ENCODE results near the gene EVC.
"Not testable (repeated sequence)": the region's sequence is repeated elsewhere in the genome, so short reads cannot be mapped to it uniquely, and the experiment has no call there.

Gene EVC

DNA sequence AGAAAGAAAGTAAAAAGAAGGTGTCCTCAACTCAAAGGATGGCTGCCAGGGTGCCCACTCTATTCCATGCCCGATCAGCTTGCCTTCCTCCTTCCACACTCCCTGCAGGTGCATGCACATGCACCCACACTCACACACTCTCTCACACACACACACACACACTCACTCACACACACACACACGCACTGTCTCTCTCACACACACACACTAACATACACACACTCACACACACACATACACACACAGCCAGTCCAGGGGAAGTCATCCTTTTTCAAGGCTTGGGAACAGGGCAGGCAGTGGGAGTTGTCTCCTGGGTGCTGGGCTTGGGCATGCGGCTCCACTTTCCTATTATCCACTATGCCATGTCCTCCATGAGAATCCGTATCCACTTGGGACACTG is 131.5 kb downstream of the EVC start:
- DNase-seq (ENCODE audit: low read depth in 3 of 3) = no peak

DNA sequence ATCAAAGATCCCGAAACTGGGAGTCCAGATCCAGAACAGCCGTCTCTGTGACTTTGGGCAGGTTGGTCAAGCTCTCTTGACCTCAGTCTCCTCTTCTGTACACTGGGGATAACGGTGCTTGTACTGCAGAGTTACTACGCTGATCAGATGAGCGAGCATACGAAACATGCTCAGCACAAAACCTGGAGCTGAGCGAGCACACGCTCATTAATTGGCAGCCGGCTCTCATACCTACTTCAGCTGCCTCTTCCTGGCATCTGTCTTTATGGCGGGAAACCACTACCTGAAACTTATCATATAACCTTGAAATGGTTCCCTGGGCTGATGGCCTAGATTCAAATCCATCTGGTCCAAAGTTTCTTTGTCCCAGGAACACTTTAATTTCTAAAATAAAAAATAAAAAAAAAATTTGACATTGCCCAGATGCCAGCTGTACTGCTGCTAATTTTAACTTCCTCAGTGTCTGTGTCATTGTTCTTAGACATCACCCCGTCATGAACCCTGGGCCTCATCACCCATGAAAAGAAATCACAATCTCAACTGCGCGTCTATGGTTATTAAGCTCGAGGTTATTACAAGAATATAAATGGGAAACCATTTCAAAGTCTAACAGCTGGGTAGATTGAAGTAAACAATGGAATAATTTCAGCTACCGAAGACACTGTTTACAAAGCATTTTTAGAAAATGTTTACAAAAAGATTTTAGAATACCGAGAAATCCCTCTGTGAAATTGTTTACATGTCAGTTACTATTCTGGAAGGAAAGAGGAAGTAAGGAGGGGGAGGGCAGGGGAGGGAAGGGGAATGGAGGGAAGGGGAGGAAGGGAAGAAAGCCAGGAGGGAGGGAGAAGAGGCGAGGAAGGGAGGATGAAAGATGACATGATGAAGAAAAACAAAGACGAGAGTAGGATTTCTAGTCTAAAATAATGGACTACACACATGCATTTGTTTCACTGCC is 132.9 kb downstream of the EVC start:
- DNase-seq (ENCODE audit: low read depth in 3 of 3) = no peak

DNA sequence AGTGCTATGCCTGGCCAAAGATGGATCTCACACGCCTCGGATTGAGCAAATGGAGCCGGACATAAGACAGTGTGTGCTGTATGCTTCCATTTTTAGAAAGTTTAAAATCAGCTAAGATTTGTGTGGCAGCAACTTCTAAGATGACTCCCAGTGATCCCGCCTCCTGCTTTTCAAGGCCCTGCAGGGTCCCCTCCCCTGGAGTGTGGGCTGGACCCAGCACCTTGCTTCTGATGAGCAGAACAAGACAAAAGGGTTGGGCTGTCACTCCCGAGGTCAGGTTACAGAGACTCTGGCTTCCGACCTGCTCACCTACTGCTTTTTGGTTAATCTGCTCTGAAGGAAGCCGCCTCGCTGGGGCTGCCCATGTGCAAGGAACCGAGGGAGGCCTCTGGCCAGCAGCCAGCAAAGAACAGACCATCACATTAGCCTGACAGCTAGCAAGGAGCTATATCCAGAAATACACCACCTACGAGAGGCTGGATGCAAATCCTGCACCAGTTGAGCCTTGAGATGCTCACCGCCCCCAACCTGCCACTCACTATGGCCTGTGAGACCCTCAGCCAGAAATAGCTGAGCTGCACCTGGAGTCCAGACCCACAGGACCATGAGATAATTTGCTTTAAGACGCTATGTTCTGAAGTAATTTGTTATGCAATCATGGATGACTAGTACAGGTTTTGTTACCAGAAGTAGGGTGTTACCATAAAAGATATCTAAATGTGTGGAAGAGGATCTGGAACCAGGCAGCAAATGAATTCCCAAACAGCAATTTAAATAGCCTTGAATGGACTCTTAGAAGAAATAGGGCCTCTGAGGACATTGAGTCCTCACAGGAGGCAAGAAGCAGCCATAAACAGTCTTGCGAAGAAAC is 134.3 kb downstream of the EVC start:
- DNase-seq (ENCODE audit: low read depth in 3 of 3) = no peak

DNA sequence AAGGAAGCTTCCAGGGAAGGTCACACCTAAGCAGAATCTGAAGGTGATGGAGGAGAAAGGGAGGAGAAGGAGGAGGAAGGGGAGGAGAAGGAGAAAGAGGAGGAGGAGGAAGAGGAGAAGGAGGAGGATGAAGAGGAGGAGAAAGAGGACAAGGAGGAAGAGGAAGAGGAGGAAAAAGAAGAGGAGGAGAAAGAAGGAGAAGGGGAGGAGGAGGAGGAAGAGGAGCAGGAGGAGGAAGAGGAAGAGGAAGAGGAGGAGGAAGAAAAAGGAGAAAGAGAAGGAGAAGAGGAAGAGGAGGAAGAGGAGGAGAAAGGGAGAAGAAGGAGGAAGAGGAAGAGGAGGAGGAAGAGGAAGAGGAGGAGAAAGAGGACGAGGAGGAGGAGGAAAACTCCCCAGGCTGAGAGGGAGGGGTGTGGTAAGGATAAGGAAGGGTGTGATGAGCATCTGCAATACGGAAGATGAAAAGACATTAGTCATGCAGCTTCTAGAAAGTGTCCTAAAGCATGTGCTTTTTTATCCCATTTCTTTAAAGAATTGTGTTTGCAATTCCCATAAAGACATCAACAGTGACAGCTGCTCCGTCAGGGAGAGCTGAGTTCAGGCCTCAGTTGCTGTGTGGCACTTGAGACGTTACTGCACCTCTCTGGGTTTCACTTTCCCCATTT is 140.8 kb downstream of the EVC start:
- DNase-seq (ENCODE audit: low read depth in 3 of 3) = no peak

DNA sequence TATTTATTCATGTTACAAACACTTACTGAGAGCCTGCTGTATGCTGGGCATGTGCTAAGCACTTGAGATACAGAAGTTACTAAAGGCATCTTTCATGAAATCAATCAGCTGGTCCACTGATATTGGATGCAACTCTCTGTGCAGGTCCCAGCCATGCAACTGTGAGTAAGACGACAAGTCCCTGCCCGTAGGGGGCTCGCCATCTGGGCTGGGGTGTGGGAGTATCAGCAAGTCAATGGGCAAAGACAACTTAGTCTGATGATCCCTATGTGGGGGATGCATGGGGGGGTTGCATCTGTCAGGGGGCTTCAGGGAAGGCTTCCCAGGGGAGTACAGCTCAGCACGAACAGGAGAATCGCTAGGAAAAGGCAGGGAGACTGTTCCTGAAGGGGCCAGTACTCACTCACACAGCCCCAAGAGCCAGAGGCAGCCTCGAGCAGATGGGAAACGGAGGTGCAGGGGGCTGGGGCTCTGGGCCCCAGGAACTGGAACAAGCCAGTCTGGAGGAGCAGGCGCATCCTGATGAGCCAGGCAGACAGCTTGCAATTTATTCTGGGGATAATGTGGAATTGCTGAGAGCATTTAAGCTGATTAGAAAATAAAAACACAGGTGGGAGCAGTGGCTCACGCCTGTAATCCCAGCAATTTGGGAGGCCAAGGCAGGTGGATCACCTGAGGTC is 141.7 kb downstream of the EVC start:
- no peak for DNase-seq (ENCODE audit: low read depth in 3 of 3)

DNA sequence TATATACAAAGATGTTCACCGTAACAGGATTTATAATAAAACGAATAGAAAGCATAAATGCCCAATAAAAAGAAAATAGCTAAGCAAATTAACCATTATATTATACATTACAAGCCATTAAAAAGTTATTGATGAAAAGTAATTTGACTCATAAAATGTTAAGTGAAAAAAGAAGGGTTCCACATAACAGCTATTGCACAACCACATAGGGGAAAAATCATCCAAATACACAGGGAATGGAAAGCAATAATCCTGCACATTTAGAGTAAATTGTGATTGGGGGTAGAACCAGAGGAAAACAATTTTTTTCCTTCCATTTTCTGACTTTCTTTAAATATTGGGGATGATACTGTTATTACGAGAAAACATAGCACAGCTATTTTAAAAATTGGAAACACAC is 143.9 kb downstream of the EVC start:
- DNase-seq (ENCODE audit: low read depth in 3 of 3) = no peak

DNA sequence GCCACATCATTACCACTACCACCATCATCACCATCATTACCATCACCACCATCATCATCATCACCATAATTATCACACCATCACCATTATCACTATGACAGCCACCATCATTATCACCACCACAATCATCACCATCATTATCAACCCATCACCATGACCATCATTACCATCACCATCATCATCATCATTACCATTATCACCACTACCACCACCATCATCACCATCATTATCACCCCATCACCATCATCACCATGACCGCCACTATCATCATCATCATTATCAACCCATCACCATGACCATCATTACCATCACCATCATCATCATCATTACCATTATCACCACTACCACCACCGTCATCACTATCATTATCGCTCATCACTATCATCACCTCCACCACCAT is 145.4 kb downstream of the EVC start:
- not testable (repeated sequence) for DNase-seq (ENCODE audit: low read depth in 3 of 3)

DNA sequence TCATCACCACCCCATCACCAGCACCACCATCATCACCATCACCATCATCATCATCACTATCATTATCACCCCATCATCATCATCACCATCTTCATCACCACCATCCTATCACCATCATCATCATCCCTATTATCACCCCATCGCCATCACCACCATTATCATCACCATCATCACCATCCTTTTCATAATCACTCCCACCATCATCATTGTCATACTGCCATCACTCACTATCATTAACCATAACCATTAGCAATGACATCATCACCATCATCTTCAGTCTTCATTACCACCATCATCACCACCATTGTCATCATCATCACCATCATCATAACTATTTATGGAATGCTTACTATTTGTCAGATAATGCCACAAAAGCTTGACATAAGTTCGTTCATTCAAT is 146.2 kb downstream of the EVC start:
- no peak for DNase-seq (ENCODE audit: low read depth in 3 of 3)

DNA sequence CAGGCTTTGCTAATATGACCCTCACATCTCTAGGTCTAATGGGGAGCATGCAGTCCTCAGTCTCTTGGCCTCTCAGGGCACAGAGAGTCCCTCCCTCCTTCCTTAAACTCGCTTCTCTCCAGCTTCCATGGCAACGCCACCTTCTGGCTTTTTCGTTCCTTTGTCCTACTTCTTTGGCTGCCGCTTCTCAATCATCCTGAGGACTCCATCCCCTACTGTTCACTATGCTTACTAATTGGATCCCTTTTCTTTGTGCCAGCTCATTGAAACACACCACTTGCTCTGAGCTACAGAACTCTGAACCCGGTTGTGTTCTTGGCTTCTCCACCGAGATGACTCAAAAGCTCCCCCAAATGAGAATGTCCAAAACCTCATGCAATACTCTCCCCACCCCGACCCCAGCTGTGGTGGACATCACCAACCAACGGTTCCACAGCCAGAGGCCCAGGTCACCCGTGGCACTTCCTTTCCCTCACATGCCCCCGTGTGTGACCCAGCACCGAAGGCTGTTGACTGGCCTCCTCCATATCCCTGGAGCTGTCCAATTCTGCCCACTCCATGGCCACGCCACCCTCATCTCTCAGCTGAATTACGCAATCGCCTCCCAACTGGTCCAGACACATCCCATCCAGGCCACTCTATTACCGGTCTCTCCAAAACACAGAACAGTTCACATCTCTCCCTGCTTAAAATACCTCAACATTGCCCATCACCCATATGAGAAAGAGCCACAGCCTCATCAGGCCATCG is 147.2 kb downstream of the EVC start:
- no peak for DNase-seq (ENCODE audit: low read depth in 3 of 3)

DNA sequence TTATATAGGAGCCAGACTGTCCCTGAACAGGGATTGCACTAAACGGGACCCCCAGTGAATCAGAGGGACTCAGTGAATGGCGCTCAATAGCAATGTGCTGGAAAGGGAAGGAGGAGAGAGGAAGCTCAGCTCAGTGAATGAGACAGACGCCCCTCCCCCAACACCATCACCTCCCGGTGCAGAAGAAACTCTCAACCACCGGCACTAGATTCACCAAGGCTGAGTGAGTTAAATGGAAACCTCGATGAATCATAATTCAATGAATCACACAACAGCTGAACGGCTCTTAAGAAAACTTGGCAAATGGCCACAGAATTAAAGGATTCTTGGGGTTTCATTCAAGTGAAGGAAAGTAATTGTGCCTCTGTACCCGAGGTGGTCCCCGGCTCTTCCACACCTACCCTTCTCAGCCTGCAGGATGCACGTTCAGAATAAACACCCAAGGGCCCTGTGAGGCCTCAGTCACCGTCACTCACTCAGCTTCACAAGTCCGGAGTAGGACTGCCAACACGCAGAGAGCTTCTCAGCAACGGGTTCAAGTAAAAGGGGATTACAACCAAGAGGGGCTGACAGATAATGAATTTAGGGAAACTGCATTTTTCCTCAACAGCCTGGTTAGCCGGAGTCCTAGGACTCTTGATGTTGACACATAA is 152.6 kb downstream of the EVC start:
- DNase-seq (ENCODE audit: low read depth in 3 of 3) = peak; percentile 28 to 60 (median 46)
